ENCODE results near the gene PELI2. TPM values are rescaled to one million over a fixed set of nuclear protein-coding genes. Genes with fewer than 3 reads are reported as not detected.

Gene PELI2
- total and polyA plus RNA-seq, 2 of the 4 experiments (the other 2 are of a cell fraction) = 6.0 to 36.7 TPM

DNA sequence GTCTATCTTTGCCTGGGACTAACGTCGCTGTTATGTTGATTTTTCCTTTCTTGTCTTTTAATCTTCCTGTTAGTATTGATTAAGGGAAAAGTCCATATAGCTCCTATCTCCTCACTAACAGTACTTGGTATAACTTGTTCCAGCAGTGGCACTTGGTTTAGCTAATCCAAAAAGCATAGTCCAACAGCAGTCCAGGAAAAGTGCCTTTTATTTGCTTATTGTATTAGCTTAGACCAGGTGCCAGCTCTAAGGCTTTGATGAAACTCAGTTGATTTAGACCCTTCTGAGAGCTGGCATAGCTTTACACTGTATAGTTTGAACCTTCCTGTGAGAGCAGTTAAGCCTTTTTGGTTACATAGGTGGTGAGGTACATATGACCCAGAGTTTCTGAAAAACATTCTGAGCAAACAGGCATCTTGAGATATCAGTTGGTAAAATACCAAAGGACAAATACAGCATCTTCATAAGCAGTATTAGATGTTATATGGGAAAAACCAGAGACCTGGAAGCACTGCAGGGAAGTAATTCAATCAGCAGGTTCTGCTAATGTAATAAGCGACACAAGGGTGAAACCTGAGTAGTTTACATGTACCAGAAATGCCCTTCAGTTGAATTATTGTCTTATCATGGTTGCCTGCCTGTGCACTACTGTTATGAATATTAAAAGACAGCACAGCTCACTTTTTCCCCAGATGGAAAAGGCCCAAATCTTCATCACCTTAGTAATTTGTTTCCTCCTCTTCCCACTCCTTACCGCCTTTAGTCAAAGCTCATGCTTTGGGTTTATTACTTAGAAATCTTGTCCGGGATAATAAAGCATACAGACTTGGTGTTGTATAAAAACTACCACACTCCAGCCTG, 13.0 kb downstream of the PELI2 start:
- Histone ChIP-seq H3K9me1 (ENCODE audit: insufficient read depth, low read length) (peaks cover 16% of the 10 kb centered on the region), H2AK5ac (ENCODE audit: low read depth, low read length) (no peak overlapping the region), H3K27me3 (ENCODE audit: control insufficient read depth, insufficient read depth, low read length) (no peaks in the 10 kb centered on the region), H2BK120ac (ENCODE audit: low read depth, low read length) (no peak overlapping the region), H3K4me3 (ENCODE audit: insufficient read depth, low read depth, low read length) (no peak overlapping the region), H3K36me3 (ENCODE audit: control insufficient read depth, insufficient read depth, low read length) (no peaks in the 10 kb centered on the region), H2AFZ (replicated peaks; ENCODE audit: low read length, poor library complexity) (no peak overlapping the region), H3K4ac (ENCODE audit: low read depth, low read length) (no peak overlapping the region), H4K8ac (ENCODE audit: low read depth in 2 of 2, low read length in 2 of 2) (no peak overlapping the region), H3K9me3 (ENCODE audit: control insufficient read depth, insufficient read depth, low read length) (no peaks in the 10 kb centered on the region), H3K23ac (ENCODE audit: low read depth, low read length) (no peak overlapping the region), H2AK9ac (replicated peaks; ENCODE audit: low read depth, low read length, poor library complexity) (no peak overlapping the region), H2BK15ac (ENCODE audit: low read depth, low read length) (no peak overlapping the region), H3K56ac (ENCODE audit: extremely low read depth, insufficient read depth, low read length) (no peak overlapping the region), H3K9ac (ENCODE audit: low read depth, low read length) (no peak overlapping the region), H3K4me1 (ENCODE audit: control insufficient read depth, insufficient read depth, low read length) (peaks cover 9% of the 10 kb centered on the region), H3K79me1 (ENCODE audit: low read depth in 1 of 2, low read length in 2 of 2) (peaks cover 45 to 74% of the 10 kb centered on the region in 2 experiments), H4K91ac (ENCODE audit: insufficient read depth, low read depth, low read length) (no peak overlapping the region), H2BK20ac (ENCODE audit: low read depth, low read length) (no peak overlapping the region), H3K14ac (replicated peaks; ENCODE audit: low read depth, low read length) (no peak overlapping the region), H3K18ac (ENCODE audit: low read depth, low read length) (no peak overlapping the region), H3K27ac (ENCODE audit: insufficient read depth, low read length) (no peak overlapping the region), H4K20me1 (ENCODE audit: insufficient read depth, low read length) (peaks cover 65% of the 10 kb centered on the region), H3K4me2 (ENCODE audit: low read depth, low read length) (no peak overlapping the region), H4K5ac (ENCODE audit: low read depth, low read length) (no peak overlapping the region), H2BK5ac (ENCODE audit: low read depth, low read length, poor library complexity, severe bottlenecking) (no peak overlapping the region)
- in situ Hi-C loops (cut with MboI; ENCODE audit: low sequenced_read_pairs) = no loop called here
- intact Hi-C loops (cut with micrococcal nuclease) = no loop called here
- ATAC-seq (ENCODE audit: low read depth) = no peak
- no CpG with 5 or more reads among the region's 5 CpGs for WGBS, 2 experiments (ENCODE audit: extremely low coverage in 2 of 2, insufficient read length in 1 of 2)
- CTCF ChIA-PET = no interaction called here
- dilution Hi-C loops (cut with HindIII; ENCODE audit: low sequenced_read_pairs, unreplicated experiment) = no loop called here
- DNase-seq = no peak
- POLR2A ChIA-PET (ENCODE audit: unreplicated experiment) = interaction anchor here (0.5 kb wide), 1 partner anchor 33 kb away, joined by 7 read pairs; no protein-coding TSS in a partner anchor
- BruUV-seq (replicated peaks) = TSS peak; percentile 24
- TF ChIP-seq, protein P1, sequence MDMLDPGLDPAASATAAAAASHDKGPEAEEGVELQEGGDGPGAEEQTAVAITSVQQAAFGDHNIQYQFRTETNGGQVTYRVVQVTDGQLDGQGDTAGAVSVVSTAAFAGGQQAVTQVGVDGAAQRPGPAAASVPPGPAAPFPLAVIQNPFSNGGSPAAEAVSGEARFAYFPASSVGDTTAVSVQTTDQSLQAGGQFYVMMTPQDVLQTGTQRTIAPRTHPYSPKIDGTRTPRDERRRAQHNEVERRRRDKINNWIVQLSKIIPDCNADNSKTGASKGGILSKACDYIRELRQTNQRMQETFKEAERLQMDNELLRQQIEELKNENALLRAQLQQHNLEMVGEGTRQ (IDR thresholded peaks at IDR 0.05; ENCODE audit: low read depth, low read length) = no peak
- TF ChIP-seq NFE2L2 (IDR thresholded peaks at IDR 0.05; ENCODE audit: low read depth, low read length) (no peak), RAD21 (IDR thresholded peaks at IDR 0.05; ENCODE audit: low read length) (no peak), FOS (IDR thresholded peaks at IDR 0.05; ENCODE audit: low read depth, low read length) (no peak), BHLHE40 (IDR thresholded peaks at IDR 0.05; ENCODE audit: low read depth, low read length) (no peak), MXI1 (IDR thresholded peaks at IDR 0.05; ENCODE audit: borderline replicate concordance, low read depth, low read length) (no peak), MAFK (IDR thresholded peaks at IDR 0.05; ENCODE audit: low read depth, low read length) (no peak)
- TF ChIP-seq, protein P2, sequence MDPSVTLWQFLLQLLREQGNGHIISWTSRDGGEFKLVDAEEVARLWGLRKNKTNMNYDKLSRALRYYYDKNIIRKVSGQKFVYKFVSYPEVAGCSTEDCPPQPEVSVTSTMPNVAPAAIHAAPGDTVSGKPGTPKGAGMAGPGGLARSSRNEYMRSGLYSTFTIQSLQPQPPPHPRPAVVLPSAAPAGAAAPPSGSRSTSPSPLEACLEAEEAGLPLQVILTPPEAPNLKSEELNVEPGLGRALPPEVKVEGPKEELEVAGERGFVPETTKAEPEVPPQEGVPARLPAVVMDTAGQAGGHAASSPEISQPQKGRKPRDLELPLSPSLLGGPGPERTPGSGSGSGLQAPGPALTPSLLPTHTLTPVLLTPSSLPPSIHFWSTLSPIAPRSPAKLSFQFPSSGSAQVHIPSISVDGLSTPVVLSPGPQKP (IDR thresholded peaks at IDR 0.05; ENCODE audit: borderline replicate concordance, low read depth, low read length) = no peak
- TF ChIP-seq, protein P3, sequence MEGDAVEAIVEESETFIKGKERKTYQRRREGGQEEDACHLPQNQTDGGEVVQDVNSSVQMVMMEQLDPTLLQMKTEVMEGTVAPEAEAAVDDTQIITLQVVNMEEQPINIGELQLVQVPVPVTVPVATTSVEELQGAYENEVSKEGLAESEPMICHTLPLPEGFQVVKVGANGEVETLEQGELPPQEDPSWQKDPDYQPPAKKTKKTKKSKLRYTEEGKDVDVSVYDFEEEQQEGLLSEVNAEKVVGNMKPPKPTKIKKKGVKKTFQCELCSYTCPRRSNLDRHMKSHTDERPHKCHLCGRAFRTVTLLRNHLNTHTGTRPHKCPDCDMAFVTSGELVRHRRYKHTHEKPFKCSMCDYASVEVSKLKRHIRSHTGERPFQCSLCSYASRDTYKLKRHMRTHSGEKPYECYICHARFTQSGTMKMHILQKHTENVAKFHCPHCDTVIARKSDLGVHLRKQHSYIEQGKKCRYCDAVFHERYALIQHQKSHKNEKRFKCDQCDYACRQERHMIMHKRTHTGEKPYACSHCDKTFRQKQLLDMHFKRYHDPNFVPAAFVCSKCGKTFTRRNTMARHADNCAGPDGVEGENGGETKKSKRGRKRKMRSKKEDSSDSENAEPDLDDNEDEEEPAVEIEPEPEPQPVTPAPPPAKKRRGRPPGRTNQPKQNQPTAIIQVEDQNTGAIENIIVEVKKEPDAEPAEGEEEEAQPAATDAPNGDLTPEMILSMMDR (conservative IDR thresholded peaks at IDR 0.05; ENCODE audit: low read depth, low read length) = no peak
